Adrenal gland (tissue), 12 donors: ENCODE results near the gene ORC4. TPM values are rescaled to one million over a fixed set of nuclear protein-coding genes. Genes with fewer than 3 reads are reported as not detected.

Source experiments
- DNase-seq, 7 donors: peaks; one replicate each; pipeline ENCODE4 v3.0.0-alpha.2; 2019 to 2020
- H3K27ac ChIP-seq, 5 donors: fragments of 200-600 bp; sonication (generic) in 4 of 5; 1 replicate in 3 of 5; 2 replicates in 2 of 5; pipeline versions ENCODE4 v1.5.1 to v1.8.0; 2016 to 2020; ENCODE audit warnings: mild to moderate bottlenecking in 1 of 5
- H3K27me3 ChIP-seq: fragments of 200-600 bp; 2 replicates; pipeline ENCODE4 v1.8.0; 2021
- H3K36me3 ChIP-seq, 2 donors: fragments of 200-600 bp; replicated peaks in 1 of 2; 1 replicate in 1 of 2; 2 replicates in 1 of 2; pipeline versions ENCODE4 v1.5.1 to v1.8.0; 2018 to 2022
- H3K4me1 ChIP-seq, 2 donors: fragments of 200-600 bp; replicated peaks in 1 of 2; 1 replicate in 1 of 2; 2 replicates in 1 of 2; pipeline versions ENCODE4 v1.5.1 to v1.8.0; 2018 to 2021
- H3K4me3 ChIP-seq, 4 donors: fragments of 200-600 bp; sonication (generic) in 3 of 4; one replicate each; pipeline ENCODE4 v1.5.1; 2016 to 2018
- H3K9me3 ChIP-seq, 3 donors: fragments of 200-600 bp; sonication (generic) in 1 of 3; replicated peaks in 1 of 3; 1 replicate in 2 of 3; 2 replicates in 1 of 3; pipeline versions ENCODE4 v1.5.1 to v1.8.0; 2016 to 2021
- POLR2A ChIP-seq, 2 donors: fragments of 450-650 bp; IDR thresholded peaks; one replicate each; pipeline ENCODE4 v1.6.1; 2017; ENCODE audit warnings: antibody characterized with exemption in 2 of 2, mild to moderate bottlenecking in 2 of 2, moderate library complexity in 1 of 2
- WGBS, 4 donors: extraction: QIAGEN DNeasy Blood & Tissue Kit in 2 of 4; methylation state at CpG; one replicate each; pipeline versions ENCODE4 v1.1.5 to v1.1.7; 2013 to 2017; 5-methylcytosine and 5-hydroxymethylcytosine counted together
- intact Hi-C, 2 donors: fragments of 100-400 bp; cut with DNase I; formaldehyde crosslinking; loops; one replicate each; pipeline versions ENCODE4 v1.14.1 to v1.15.0; 2022 to 2023
- polyA plus RNA-seq, 3 donors: library from polyadenylated mRNA; stranded (reverse); fragments of 200-250 nt in 2 of 3; fragments of 350-450 nt in 1 of 3; fragmentation: Illumina TruSeq in 1 of 3; extraction: RNeasy Lipid Tissue Mini Kit (QIAGEN cat#74804) in 1 of 3; gene quantifications; one replicate each; pipeline ENCODE4 v1.2.3, GENCODE V29; 2013 to 2014
- total RNA-seq, 9 donors: library from RNA; depleted of rRNA in 4 of 9; stranded (reverse); fragments of >200 nt in 4 of 9; fragments of 120-200 nt in 1 of 9; fragmentation: NEBNext Ultra II Directional in 1 of 9; extraction: Animal tissue kit (Norgen Biotek cat#: 25700) in 1 of 9; gene quantifications; one replicate each; pipeline versions ENCODE4 v1.1.0 to v1.2.4, GENCODE V29; 2013 to 2023
- TF ChIP-seq, protein P1 (sequence below), 6 experiments: fragments of 450-650 bp in 4 of 6; fragments of 200-600 bp in 2 of 6; sonication (generic) in 1 of 6; IDR thresholded peaks; 1 replicate in 5 of 6; 2 replicates in 1 of 6; pipeline versions ENCODE4 v1.5.1 to v1.8.0; 2016 to 2021; ENCODE audit warnings: antibody characterized with exemption in 6 of 6, mild to moderate bottlenecking in 2 of 6, moderate library complexity in 1 of 6
- donor health status: healthy with polysubstance abuse.
- donor health status: Bipolar disorder and iron deficiency.
- donor health status: DM: yes; HTN: yes; CAD: no.
- donor health status: DM: no; HTN: no; CAD: no.
- donor health status: DM: no; HTN: no; CAD: no.
- donor health status: DM: yes; HTN: yes; CAD: no.

The ORC4 gene
- total and polyA plus RNA-seq, 12 donors, result 7.5 to 87.7 (median 33.4) TPM

DNA sequence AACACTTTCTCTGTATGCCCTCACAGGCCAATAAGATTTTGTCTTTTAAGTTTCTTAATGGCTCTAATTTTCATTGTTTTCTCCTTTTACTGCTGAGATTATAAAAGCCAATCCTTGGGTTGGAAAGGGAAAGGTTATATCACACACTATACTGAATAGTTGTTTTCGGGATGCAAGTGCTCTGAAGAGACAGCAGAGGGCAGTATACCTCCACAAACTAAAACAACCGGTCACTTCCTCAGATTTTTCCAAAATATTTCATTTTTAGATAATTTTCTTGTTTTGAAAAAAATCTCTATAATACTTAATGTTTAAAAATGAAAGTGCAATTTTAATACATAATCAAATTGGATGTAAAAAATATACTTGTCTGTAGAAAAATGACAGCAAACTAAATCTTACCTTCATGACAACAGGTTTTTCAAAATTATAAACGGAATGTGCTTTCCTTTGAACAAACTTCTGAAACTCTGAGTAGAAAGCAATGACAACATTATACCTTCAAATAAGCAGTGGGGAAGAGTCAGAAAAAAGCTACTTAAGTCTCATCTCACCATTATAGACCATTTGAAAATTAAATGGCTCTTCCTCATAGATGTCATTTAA lies 82.7 kb downstream of the ORC4 start:
- no peaks in the 10 kb centered on the region for H3K27me3 ChIP-seq
- no peak for DNase-seq
- intact Hi-C loops, result no loop called here
- no peak overlapping the region for H3K27ac ChIP-seq
- peaks cover 5 to 12% of the 10 kb centered on the region in 2 donors for H3K4me1 ChIP-seq
- no peaks in the 10 kb centered on the region for H3K9me3 ChIP-seq
- TF ChIP-seq, protein P1, sequence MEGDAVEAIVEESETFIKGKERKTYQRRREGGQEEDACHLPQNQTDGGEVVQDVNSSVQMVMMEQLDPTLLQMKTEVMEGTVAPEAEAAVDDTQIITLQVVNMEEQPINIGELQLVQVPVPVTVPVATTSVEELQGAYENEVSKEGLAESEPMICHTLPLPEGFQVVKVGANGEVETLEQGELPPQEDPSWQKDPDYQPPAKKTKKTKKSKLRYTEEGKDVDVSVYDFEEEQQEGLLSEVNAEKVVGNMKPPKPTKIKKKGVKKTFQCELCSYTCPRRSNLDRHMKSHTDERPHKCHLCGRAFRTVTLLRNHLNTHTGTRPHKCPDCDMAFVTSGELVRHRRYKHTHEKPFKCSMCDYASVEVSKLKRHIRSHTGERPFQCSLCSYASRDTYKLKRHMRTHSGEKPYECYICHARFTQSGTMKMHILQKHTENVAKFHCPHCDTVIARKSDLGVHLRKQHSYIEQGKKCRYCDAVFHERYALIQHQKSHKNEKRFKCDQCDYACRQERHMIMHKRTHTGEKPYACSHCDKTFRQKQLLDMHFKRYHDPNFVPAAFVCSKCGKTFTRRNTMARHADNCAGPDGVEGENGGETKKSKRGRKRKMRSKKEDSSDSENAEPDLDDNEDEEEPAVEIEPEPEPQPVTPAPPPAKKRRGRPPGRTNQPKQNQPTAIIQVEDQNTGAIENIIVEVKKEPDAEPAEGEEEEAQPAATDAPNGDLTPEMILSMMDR (IDR thresholded peaks at IDR 0.05), result peak; percentile 76 to 87 (median 80)
- no peak for TF ChIP-seq POLR2A (IDR thresholded peaks at IDR 0.05)
- no peaks in the 10 kb centered on the region for H3K36me3 ChIP-seq
- H3K4me3 ChIP-seq, result no peak overlapping the region
- WGBS, 4 donors, result 34 to 40% (median 35%) methylated on average over 3 of the region's 3 CpGs

DNA sequence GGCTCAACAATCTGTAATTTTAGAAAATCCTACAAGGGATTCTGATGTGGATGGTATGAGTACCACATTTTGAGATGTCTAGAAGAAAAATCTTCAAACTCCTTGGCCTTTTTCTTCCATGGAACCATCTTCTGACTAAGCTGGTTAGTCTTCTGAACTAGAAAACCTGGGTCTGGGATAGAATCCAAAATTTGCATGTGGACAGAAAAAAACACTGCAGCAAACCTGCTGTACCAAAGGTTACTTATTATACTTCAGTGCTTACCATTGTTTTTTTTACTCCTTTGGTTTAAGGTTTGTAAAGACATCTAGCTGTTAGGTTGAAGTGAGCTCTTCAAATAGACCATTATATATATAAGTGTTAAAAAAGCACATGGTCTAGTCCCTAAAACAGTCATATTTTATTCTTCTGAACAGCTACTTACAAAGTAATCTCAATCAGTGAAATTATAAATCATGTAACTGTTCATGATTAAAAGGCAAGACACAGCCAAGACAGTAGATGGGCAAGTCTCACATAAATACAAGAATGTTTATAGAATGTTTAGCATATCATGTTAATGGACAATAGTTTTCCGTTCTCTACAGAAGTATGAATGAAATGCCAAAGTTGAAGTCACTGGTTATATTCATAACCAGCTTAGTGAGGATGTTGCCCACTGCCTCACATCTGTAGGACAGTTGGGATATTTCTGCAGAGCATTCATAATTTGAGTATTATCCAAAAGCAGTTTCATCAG lies 85.5 kb downstream of the ORC4 start:
- Histone ChIP-seq H3K27me3 (no peaks in the 10 kb centered on the region), H3K4me3 (no peak overlapping the region), H3K9me3 (no peaks in the 10 kb centered on the region), H3K36me3 (no peaks in the 10 kb centered on the region), H3K4me1 (peaks cover 5 to 10% of the 10 kb centered on the region in 2 donors), H3K27ac (no peak overlapping the region)
- TF ChIP-seq, protein P1 (IDR thresholded peaks at IDR 0.05), result no peak
- no peak for TF ChIP-seq POLR2A (IDR thresholded peaks at IDR 0.05)
- intact Hi-C loops, result no loop called here
- no peak for DNase-seq
- WGBS, 4 donors, result 76 to 88% (median 84%) methylated on average over 1 of the region's 1 CpG

DNA sequence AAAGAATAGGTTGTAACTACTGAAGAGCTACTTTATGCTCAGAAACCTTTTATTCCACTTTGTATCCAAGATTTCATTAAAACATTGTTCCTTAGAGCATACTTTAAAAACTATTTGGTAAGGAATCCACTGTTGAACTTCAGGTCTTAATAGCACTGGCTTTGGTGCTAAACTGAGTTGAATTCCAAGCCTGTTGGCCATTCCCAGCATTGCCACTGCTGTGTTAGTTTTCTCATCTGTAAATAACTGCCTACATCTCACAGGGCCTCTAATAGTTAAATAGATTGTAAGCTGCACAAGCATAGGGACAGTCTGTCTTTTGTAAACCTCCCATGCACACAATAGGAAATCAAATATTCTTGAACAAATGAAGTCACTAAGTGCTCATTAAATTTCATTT lies 86.6 kb downstream of the ORC4 start:
- Histone ChIP-seq H3K9me3 (no peaks in the 10 kb centered on the region), H3K4me1 (no peaks in the 10 kb centered on the region), H3K27me3 (no peaks in the 10 kb centered on the region), H3K36me3 (no peaks in the 10 kb centered on the region), H3K4me3 (no peak overlapping the region), H3K27ac (no peak overlapping the region)
- TF ChIP-seq POLR2A (IDR thresholded peaks at IDR 0.05), result no peak
- TF ChIP-seq, protein P1 (IDR thresholded peaks at IDR 0.05), result no peak
- intact Hi-C loops, result no loop called here
- no peak for DNase-seq

DNA sequence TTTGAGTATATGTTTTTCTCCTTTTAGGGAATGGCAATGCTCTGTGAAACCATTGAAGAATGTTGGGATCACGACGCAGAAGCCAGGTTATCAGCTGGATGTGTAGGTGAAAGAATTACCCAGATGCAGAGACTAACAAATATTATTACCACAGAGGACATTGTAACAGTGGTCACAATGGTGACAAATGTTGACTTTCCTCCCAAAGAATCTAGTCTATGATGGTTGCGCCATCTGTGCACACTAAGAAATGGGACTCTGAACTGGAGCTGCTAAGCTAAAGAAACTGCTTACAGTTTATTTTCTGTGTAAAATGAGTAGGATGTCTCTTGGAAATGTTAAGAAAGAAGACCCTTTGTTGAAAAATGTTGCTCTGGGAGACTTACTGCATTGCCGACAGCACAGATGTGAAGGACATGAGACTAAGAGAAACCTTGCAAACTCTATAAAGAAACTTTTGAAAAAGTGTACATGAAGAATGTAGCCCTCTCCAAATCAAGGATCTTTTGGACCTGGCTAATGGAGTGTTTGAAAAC lies 93.4 kb downstream of the ORC4 start:
- Histone ChIP-seq H3K9me3 (no peaks in the 10 kb centered on the region), H3K4me1 (no peaks in the 10 kb centered on the region), H3K27ac (no peak overlapping the region), H3K36me3 (no peaks in the 10 kb centered on the region), H3K4me3 (no peak overlapping the region), H3K27me3 (no peaks in the 10 kb centered on the region)
- intact Hi-C loops, result no loop called here
- TF ChIP-seq, protein P1 (IDR thresholded peaks at IDR 0.05), result no peak
- TF ChIP-seq POLR2A (IDR thresholded peaks at IDR 0.05), result no peak
- DNase-seq, result no peak
- 93 to 98% (median 95%) methylated on average over 4 of the region's 4 CpGs for WGBS, 4 donors
